Measurements from ENCODE around the gene PYM1.
A peak's percentile ranks its signal among the peaks of the same experiment; 100 is the strongest.

PYM1 gene

GRCh38 chr12:55927588-55928502 lies at the start of gene PYM1:
Gene PYM1 (minus strand): TSS chr12:55927894. CDS start chr12:55927761, 133 bp downstream.
- peak within 1 kb of the TSS; percentile 100 for H3K27ac ChIP-seq
- TF ChIP-seq ZFX (IDR thresholded peaks at IDR 0.05; ENCODE audit: borderline replicate concordance): no peak
- TF ChIP-seq CTCF (IDR thresholded peaks at IDR 0.05): no peak

GRCh38 chr12:55974308-55974730 lies 46.6 kb upstream of the PYM1 start:
- peak overlapping the region; percentile 89 for H3K27ac ChIP-seq
- TF ChIP-seq CTCF (IDR thresholded peaks at IDR 0.05): no peak
- no peak for TF ChIP-seq ZFX (IDR thresholded peaks at IDR 0.05; ENCODE audit: borderline replicate concordance)

- peak within 1 kb of the TSS; percentile 89 for H3K27ac ChIP-seq
- TF ChIP-seq CTCF (IDR thresholded peaks at IDR 0.05) (no peak), ZFX (IDR thresholded peaks at IDR 0.05; ENCODE audit: borderline replicate concordance) (no peak)
Observed at GRCh38 chr12:55973599-55974307, 46.1 kb upstream of the PYM1 start, which contains the start of gene RAB5B. Gene RAB5B (plus strand): TSS chr12:55974078. CDS start chr12:55986961, 12,883 bp downstream.

GRCh38 chr12:55972911-55973598 lies 45.4 kb upstream of the PYM1 start:
- peak overlapping the region; percentile 89 for H3K27ac ChIP-seq
- TF ChIP-seq CTCF (IDR thresholded peaks at IDR 0.05) (no peak), ZFX (IDR thresholded peaks at IDR 0.05; ENCODE audit: borderline replicate concordance) (no peak)

GRCh38 chr12:55972456-55972855 lies 44.8 kb upstream of the PYM1 start:
- TF ChIP-seq CTCF (IDR thresholded peaks at IDR 0.05) (no peak), ZFX (IDR thresholded peaks at IDR 0.05; ENCODE audit: borderline replicate concordance) (no peak)
- H3K27ac ChIP-seq: peak overlapping the region; percentile 89

- peak overlapping the region; percentile 89 for H3K27ac ChIP-seq
- TF ChIP-seq ZFX (IDR thresholded peaks at IDR 0.05; ENCODE audit: borderline replicate concordance) (no peak), CTCF (IDR thresholded peaks at IDR 0.05) (no peak)
Observed at GRCh38 chr12:55972042-55972441, 44.3 kb upstream of the PYM1 start.

Data from 22Rv1 (cell line).